Activated T-cell treated with anti-CD3 and anti-CD28 coated beads for 48 hours (primary cell): ENCODE measurements around the gene FERMT1.
A peak's percentile ranks its signal among the peaks of the same experiment; 100 is the strongest.

Experiments
- DNase-seq: peaks from one replicate; pipeline ENCODE4 v3.0.0-alpha.2; 2020; ENCODE audit warnings: low read depth

The FERMT1 gene

DNA sequence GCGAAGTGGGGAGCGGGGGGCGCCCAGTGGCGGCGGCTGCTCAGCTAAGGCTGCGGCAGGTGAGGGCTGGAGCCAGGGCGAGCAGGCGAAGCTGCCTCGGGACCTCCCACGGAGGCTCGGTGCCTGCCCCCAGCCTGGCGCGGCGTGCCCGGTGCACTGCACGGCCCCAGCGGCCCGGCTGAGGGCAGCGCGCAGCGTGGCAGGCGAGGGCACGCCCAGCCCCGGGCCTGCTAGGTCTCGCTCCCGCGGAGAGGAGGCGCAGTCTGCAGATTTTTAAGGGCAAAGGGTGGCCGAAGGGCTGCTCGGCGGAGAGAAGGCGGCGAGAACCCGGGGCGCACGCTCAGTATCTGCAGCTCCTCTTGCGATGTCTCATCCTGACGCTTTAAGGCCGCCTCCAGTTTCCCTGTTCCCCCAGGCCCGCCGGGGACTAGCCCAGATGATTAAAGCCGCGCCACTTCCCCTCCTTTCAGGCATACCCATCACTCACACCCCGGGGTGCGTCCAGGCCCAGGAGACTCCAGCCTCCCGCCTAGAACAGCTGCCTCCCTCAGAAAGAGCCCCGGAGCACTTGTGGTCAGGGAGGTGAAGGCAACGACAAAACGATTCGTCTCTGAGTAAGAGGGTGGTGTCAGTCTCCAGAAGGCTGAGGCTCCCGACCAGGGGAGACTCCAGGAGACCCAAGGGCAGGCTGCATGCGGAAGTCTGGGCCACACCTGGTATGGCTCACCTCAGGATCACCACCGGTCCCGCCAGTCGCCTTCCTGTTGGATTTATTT lies at the start of gene FERMT1:
Gene FERMT1 (minus strand): TSS at position 158 of the 776 bp plus-strand sequence. CDS start 3,476 bp downstream, outside the sequence.
- peak; percentile 52 for DNase-seq

DNA sequence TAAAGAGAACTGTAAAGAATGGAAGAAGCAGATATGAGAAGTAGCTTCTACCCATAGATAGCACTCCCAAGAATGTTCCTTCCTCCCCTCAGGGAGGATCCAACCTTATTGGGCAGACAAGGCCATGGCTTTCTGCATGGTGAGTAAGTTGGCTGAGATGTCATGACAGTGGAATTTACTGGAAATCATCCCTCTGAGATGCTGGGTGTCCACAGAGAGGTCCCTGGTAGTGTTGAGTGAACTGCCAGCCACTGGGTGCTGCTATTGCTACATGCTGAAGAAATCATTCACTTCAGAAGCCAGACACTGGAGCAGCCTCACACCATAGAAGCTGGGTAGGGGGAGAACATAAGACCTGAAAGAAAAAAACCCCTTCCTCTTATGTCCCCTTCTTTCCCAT lies 46.4 kb upstream of the FERMT1 start:
- no peak for DNase-seq

- no peak for DNase-seq
Measured at GRCh38 chr20:6168204-6168603, 45.4 kb upstream of the FERMT1 start.

GRCh38 chr20:6165346-6165745 lies 42.5 kb upstream of the FERMT1 start:
- no peak for DNase-seq

DNA sequence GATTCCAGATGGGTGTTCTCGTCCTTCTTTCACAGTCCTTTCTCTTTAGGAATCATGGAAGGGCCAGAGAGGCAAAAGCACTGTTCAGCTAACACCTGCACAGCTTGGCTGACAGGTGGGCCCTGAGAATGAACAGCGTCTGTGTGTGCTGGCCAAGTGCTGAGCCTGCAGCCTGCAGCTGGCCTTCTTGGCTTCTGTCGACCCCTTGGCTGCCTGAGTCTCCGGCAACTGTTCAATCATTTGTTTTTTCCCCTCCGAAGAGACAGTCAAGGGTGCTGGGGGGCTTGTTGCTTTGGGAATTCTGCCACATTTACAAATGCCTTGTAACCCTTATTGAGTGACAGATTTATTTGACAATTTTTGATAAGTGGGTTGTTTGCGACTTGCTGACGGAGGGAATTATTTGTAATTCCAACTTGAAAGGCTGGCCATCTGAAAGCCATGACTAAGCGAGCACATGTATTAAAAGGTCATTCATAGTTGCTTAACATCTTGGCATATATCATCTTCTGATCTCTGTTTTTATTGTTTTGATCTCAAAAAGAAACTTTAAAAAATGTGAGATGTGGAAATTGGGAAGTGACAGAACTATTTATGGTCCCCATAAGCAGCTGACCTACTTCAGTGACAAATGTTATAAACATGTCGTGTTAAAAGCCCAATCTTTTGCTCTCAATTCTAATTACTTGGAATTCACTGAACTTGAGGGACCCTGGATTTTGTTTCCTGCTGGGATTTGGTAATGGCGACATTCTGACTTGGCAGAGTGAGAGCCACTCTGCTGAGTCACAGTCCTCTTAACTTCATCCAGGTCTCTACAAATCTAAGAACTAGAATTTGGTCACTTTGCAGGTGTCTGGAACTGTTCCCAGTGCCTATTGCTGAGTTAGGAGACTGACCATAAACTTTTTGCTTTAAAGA lies 41.9 kb upstream of the FERMT1 start:
- no peak for DNase-seq

GRCh38 chr20:6160736-6161135 lies 37.9 kb upstream of the FERMT1 start:
- no peak for DNase-seq

GRCh38 chr20:6157345-6157744 lies 34.5 kb upstream of the FERMT1 start:
- DNase-seq: no peak

DNA sequence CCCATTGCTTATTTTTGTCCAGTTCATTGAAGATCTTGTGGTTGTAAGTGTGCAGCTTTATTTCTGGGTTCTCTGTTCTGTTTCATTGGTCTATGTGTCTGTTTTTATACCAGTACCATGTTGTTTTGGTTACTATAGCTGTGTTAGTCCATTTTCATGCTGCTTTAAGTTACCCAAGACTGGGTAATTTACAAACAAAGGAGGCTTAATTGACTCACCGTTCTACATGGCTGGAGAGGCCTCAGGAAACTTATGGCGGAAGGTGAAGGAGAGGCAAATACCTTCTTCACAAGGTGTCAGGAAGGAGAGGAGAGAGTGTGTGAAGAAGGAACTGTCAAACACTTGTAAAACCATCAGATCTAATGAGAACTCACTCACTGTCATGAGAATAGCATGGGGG lies 29.9 kb upstream of the FERMT1 start:
- DNase-seq: no peak

DNA sequence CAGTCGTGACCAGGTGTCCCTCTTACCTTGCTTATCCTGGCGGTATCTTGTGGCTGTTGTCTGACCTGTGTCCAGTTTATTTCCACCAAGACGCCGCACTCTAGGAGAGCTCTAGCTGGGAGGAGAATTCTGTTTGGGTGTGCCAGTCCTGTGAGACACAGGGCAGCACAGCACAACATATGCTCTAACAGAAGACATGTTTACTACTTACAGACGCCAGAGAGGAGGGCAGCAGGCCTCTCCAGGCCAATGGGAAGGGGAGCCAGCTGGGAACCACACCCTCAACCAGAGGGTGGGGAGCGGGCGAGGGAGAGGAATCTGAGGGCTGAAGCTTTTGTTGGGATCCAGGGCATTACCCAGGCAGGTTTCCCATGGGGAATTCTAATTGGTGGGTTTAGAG lies 25.2 kb upstream of the FERMT1 start:
- DNase-seq: no peak

- DNase-seq: peak; percentile 10
Measured at GRCh38 chr20:6142348-6142993, 19.6 kb upstream of the FERMT1 start.

- no peak for DNase-seq
Measured at GRCh38 chr20:6140947-6141346, 18.1 kb upstream of the FERMT1 start.

- DNase-seq: no peak
Measured at GRCh38 chr20:6135347-6135746, 12.5 kb upstream of the FERMT1 start.

DNA sequence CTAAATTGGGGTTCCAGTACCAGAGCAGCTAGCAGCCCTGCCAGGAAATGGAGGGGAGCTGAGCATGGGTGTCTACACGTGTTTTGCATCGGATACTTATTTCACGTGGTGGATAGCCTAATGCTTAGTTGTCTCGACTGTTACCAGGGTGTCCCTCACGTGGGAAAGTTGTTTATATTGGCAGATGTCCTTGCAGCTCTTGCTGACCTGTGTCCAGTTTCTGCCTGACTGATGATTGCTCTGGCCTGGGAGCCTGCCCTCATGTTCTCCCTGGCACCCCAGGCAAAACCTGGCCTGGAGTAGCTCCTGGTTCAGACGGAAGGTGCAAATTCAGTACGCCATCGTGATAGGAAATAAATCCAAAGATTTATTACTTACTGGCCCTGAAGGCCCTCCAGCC lies 11.8 kb upstream of the FERMT1 start:
- DNase-seq: no peak

- DNase-seq: no peak
Measured at GRCh38 chr20:6130045-6130444, 7.2 kb upstream of the FERMT1 start.

- no peak for DNase-seq
Measured at GRCh38 chr20:6127825-6128224, 5.0 kb upstream of the FERMT1 start.

- no peak for DNase-seq
Measured at GRCh38 chr20:6126846-6127245, 4.0 kb upstream of the FERMT1 start.

DNA sequence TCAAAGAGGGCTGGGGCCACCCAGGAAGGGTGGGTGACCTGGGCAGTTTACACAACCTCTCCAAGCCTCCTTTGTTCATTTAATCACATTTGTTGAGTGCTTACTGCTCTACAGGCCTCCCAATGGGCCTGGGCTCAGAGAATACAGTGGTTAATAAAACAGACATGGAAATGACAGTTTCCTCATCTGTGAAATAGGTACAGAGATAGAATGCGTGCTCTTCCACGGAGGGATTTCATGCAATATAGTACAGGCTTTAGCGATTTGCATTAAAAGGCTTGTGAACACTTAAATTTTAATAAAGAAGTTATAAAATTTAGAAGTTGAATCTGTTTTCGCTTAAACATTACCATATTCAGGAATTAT lies 802 bp upstream of the FERMT1 start:
- no peak for DNase-seq

- no peak for DNase-seq
Measured at GRCh38 chr20:6122111-6122872, 538 bp downstream of the FERMT1 start.

- no peak for DNase-seq
Measured at GRCh38 chr20:6121504-6121903, 1.3 kb downstream of the FERMT1 start.

DNA sequence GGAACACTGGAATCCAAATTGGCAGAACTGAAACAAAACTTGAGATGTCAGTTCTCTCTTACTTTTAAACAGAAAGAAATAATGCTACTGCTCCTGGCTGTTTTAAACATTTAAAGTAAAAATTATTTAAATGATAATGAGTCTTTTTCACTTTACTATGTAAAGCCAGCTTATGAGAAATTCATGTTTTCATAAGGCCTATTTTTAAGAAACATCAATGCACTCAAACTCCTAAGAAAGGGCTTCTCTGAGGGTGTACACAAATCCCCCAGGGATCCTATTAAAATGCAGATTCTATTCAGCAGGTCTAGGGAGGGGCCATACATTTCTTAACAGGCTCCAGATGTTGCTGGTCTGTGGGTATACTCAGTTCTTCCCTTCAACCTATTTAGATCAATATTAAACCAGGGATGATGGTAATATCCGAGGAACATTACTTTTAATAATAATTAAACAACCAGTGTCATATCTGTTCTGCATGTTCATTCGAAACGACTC lies 2.3 kb downstream of the FERMT1 start:
- no peak for DNase-seq

DNA sequence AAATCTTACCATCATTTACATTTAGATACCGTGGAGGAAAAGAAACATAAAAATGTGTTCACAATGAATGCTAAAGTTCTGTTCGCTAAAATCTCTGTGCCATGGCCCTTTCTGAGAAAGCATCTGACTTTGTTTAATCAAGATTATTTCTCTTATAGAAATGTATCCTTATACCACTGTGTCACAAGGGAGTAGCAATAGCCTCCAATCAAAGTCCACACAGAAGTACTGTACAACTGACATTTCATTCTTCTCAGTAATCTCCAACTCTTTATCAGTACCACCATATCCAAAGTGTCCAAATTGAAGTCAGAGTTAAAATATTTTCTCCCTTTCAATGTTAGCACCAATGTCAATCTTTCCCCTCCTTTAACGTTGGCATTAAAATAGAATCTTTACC lies 6.1 kb downstream of the FERMT1 start:
- DNase-seq: no peak
